Activated T-helper 1 cell treated with anti-CD3 and anti-CD28 coated beads, Interleukin-2, amount 50 U/mL, for 16 hours (primary cell): ENCODE measurements around the gene KAT8.
A peak's percentile ranks its signal among the peaks of the same experiment; 100 is the strongest.

Source experiments
- DNase-seq, 2 donors: peaks; one replicate each; pipeline ENCODE4 v3.0.0-alpha.2; 2020; ENCODE audit warnings: low read depth in 1 of 2, low spot score in 1 of 2

Gene KAT8

GRCh38 chr16:31106509-31107464, 10.7 kb upstream of the KAT8 start:
- DNase-seq: no peak

- DNase-seq: no peak
Measured at GRCh38 chr16:31107465-31107867, 10.0 kb upstream of the KAT8 start.

DNA sequence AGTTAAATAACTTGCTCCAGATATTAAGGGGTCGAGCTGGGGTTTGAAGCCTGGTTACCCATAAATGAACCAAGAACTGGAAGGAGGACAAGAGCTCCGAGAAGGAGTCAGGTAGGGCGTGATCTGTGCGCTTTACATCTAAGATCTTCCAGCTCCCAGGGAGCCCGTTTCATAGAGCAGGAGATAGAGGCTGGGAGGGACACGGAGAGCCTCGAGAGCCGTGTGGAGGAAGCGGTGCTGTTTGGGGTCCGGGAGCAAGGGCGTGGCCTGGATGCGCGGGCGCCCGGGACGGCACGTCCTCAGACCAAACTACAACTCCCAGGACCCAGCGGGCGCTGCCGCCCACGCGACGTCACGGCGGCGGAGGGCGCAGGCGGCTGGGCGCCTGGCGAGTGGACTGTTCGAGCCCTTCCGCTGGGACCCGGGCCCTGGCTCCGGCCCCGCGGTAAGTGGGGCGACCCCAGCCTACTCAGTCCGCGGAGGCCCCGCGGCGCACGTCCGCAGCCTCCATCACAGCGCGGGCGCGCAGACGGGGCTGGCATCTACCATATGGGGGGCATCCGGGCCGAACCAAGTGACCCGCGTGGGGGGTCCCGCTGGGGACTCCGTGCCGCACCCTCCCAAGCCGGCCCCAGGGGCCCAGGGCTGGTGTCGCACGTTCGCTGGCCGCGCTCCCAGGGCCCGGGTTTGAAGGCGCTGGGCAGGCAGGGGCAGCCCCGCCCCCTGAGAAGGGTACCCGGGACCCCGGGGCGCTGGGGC, 9.2 kb upstream of the KAT8 start, which contains the start of gene BCKDK:
BCKDK (plus strand) TSS at position 352 of the 759 bp plus-strand sequence. CDS start 838 bp downstream, outside the sequence.
- peak; percentile 26 to 55 for DNase-seq

- DNase-seq: no peak
Measured at GRCh38 chr16:31108794-31109558, 8.5 kb upstream of the KAT8 start.

- DNase-seq: no peak
Measured at GRCh38 chr16:31109622-31110021, 7.8 kb upstream of the KAT8 start.

DNA sequence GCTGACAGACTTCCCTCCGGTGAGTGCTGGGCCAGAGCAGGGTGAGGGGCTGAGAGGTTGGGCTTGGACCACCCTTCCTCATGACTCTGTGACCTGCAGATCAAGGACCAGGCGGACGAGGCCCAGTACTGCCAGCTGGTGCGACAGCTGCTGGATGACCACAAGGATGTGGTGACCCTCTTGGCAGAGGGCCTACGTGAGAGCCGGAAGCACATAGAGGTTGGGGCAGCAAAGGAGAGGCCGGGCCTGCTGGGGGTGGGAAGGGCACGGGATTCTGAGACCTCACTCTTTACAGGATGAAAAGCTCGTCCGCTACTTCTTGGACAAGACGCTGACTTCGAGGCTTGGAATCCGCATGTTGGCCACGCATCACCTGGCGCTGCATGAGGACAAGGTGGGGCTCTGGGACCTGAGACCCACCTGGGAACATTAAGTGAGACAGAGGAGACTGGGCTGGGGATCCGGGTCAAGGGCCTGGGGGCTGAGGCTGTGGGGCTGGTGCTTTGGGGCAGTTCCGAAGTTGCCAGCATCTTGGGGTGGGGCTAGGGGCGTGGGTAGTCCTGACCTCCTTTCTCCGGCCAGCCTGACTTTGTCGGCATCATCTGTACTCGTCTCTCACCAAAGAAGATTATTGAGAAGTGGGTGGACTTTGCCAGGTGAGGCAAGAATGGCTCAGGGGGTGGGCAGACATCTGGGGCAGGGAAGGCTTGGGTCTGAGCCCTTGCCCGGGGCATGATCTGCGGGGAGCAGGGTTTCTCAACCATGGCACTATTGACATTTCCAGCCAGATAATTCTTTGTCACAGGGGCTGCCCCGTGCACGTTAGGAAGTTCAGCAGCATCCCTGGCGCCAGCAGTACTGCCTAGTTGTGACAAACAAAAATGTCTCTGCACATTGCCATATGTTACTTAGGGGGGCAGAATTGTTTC, 7.1 kb upstream of the KAT8 start:
- no peak for DNase-seq

DNA sequence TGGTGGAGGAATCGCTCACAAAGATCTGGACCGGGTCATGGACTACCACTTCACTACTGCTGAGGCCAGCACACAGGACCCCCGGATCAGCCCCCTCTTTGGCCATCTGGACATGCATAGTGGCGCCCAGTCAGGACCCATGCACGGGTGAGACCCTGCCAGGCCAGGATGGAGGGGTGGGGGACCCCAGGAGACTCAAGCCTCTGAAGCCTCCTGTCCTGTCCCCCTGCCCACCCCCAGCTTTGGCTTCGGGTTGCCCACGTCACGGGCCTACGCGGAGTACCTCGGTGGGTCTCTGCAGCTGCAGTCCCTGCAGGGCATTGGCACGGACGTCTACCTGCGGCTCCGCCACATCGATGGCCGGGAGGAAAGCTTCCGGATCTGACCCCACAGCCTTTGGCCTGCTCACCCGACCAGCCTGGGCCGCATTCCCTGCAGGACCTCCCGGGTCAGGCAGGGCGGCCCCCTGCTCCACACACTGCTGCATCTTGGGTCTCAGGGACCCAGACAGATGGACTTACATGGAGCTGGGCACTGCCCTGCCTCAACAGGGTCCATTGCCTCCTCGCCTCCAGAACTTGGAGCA, 5.5 kb upstream of the KAT8 start:
- DNase-seq: no peak

GRCh38 chr16:31112711-31113110, 4.8 kb upstream of the KAT8 start:
- DNase-seq: no peak

GRCh38 chr16:31113121-31114120, 4.0 kb upstream of the KAT8 start:
- no peak for DNase-seq

- DNase-seq: no peak
Measured at GRCh38 chr16:31114468-31114867, 3.0 kb upstream of the KAT8 start.

DNA sequence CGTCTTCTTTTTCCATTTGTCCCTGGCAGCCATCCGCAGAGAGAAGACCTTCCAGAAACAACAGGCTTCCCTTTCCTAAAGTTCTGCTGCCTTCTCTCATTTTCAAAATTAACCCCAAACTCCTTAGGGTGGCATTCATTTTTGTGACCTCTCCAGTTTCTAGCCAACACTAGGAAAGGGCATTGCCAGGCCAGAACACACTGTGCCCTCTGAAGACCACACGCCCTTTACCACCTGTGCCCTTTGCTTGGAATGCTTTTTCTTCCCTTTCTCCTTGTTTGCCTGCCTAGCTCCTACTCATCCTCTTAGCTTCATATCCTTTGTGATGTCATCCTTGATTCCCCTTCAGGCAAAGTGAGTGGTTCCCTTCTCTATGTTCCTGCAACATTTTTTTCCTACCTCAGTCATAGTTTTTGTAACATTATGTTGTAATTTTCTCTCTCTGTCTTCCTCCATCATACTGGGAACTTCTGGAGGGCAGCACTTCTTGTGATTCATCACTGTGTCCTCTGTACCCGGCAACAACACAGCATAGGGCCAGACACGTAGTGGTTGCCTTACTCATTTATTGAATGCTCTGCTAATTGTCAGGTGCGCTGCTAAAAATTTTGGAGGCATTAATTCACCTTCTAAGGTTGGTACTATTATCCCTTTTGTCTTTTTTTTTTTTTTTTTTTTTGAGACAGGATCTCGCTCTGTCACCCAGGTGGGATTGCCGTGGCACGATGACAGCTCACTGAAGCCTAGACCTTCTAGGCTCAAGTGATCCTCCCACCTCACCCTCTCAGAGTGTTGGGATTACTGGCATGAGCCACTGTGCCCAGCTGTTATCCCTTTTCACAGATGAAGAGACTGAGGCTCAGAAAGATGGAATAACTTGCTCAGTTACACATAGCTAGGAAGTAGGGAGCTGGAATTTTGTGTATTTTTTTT, 1.0 kb downstream of the KAT8 start:
- no peak for DNase-seq

DNA sequence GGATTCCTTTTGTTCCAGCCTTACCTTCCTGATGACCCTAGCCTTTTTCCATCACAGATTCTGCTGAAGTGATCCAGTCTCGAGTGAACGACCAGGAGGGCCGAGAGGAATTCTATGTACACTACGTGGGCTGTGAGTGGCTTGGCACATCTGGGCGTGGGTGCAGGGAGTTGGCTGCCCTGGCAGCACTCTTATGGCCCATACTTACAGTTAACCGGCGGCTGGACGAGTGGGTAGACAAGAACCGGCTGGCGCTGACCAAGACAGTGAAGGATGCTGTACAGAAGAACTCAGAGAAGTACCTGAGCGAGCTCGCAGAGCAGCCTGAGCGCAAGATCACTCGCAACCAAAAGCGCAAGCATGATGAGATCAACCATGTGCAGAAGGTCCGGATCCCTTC, 2.7 kb downstream of the KAT8 start:
- DNase-seq: no peak

DNA sequence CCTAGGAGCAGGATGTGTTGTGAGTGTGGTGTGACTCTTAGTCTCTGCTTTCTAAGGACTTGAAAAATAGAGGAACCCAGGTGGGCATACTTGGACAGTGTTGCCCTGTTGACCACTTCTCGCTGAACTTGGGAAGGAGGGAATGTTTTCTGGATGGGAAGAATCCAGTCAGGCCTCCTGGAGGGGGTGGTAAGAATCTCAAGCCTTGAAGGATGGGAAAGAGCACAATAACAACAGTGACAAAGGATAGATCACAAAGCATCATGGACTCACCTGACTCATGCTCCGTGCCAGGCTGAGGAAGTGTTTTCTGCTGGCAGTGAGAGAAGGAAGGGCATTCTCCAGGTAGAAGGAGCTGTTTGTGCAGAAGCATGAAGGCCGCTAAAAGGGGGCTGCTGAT, 8.4 kb downstream of the KAT8 start:
- DNase-seq: no peak

DNA sequence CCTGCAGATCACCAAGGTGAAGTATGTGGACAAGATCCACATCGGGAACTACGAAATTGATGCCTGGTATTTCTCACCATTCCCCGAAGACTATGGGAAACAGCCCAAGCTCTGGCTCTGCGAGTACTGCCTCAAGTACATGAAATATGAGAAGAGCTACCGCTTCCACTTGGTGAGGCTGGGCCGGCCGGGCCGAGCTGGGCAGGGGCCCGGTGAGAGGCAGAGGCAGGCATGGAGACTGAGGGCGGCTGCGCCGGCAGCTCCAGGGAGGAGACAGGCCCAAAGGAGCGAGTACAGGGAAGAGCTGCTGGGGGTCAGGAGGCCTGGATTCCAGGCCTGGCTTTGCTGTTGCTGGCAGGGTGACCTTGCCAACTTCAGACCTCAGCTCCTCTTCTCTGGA, 9.7 kb downstream of the KAT8 start:
- DNase-seq: no peak

DNA sequence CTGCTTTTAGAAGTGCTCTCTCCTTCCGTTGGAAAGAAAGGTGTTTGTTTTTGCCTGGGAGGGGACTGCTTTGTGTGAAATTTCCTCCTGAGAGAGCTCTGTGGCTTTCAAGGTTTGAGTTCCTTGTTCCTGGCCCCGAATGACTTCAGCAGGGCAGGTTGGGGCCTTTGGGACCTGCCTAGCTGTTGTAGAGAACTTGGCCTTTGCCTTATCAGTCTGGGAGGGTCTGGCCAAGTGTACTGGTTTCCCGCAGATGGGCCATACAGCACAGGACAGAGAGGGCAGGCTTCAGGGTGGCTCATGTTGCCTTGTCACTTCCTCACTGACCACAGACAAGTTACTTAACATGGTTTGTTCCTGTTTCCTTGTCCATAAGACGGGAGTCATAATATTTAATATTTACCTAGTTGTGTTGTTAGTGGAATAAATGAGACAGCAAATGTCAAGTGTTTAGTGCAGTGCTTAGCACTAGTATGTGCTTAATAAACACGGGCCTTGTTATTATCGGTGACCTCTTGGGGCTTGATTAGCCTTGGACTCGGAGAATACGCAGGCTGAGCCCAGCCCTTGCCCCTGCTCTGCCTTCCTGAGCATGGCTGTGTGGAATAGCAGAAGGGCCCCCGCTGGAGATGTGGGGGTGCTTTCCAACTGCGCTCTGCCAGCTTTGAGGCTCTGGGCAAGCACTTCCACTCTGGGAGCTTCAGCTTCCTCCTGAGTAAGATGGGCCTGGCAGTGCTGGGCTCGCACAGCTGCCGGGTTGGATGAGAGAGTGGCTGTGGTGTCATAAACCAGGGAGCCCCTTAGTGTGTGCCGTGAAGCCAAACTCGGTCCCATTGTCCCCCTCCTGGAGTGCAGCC, 11.5 kb downstream of the KAT8 start:
- DNase-seq: no peak

DNA sequence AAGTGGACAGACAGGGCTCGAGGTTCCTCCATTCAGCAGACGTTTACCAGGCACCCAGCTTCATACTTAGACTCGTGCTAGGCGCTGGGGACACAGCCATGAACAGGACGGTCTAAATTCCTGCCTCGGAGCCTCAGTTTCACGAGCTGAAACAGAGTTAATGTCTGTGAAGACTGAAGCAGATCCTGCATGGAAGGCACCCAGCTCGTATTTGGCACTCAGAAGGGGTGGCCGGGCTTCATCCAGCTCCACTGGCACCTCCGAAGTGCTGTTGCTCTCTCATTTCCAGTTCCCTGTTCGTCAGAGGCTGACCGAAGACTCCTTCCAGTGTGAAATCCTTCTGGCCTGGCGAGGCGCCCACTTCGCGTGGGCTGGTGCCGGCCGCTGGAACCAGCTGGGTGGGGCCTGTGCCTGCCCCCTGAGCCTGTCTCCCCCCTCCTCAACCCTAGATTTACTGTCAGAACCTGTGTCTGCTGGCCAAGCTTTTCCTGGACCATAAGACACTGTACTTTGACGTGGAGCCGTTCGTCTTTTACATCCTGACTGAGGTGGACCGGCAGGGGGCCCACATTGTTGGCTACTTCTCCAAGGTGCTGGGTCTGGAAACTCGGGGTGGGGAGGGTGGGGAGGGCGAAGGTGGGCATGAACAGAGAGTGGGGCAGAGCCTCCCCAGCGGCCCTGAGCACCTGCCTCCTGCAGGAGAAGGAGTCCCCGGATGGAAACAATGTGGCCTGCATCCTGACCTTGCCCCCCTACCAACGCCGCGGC, 12.3 kb downstream of the KAT8 start:
- DNase-seq: no peak
